Prostate gland (tissue), 2 donors: ENCODE data around the gene CCND1. TPM values are rescaled to one million over a fixed set of nuclear protein-coding genes. Genes with fewer than 3 reads are reported as not detected.

Experiments used
- DNase-seq: peaks from one replicate; pipeline ENCODE4 v3.0.0-alpha.2; 2019; ENCODE audit warnings: low spot score
- H3K27ac ChIP-seq, 2 donors: fragments of 200-600 bp; sonication (generic); 2 replicates each; pipeline ENCODE4 v1.5.1; 2017 to 2019
- H3K27me3 ChIP-seq: fragments of 200-600 bp; sonication (generic); replicated peaks from 2 replicates; pipeline ENCODE4 v1.5.1; 2019; ENCODE audit not compliant: insufficient read depth
- H3K36me3 ChIP-seq, 2 donors: fragments of 200-600 bp; sonication (generic); 1 replicate in 1 of 2; 2 replicates in 1 of 2; pipeline versions ENCODE4 v1.5.1 to v1.8.1; 2017 to 2019
- H3K4me1 ChIP-seq: fragments of 200-600 bp; sonication (generic); replicated peaks from 2 replicates; pipeline ENCODE4 v1.5.1; 2019
- H3K4me3 ChIP-seq, 2 donors: fragments of 200-600 bp; sonication (generic); 2 replicates each; pipeline ENCODE4 v1.5.1; 2017 to 2019
- H3K9me3 ChIP-seq: fragments of 200-600 bp; sonication (generic); 2 replicates; pipeline ENCODE4 v1.5.1; 2017
- CTCF ChIP-seq, 4 experiments: fragments of 200-600 bp in 2 of 4; fragments of 450-650 bp in 2 of 4; sonication (generic) in 2 of 4; IDR thresholded peaks; 1 replicate in 3 of 4; 2 replicates in 1 of 4; pipeline ENCODE4 v1.5.1; 2016 to 2019; ENCODE audit warnings: antibody characterized with exemption in 4 of 4, mild to moderate bottlenecking in 2 of 4, moderate library complexity in 2 of 4
- POLR2A ChIP-seq: fragments of 450-650 bp; IDR thresholded peaks from one replicate; pipeline ENCODE4 v1.6.1; 2016; ENCODE audit warnings: antibody characterized with exemption, mild to moderate bottlenecking
- POLR2AphosphoS5 ChIP-seq: sonication (generic); formaldehyde crosslinking; IDR thresholded peaks from one replicate; pipeline ENCODE4 v1.6.1; 2017; ENCODE audit warnings: antibody characterized with exemption
- WGBS: methylation state at CpG from one replicate; pipeline ENCODE4 v1.1.5; 2018; 5-methylcytosine and 5-hydroxymethylcytosine counted together
- intact Hi-C: fragments of 100-400 bp; cut with DNase I; formaldehyde crosslinking; loops from one replicate; pipeline ENCODE4 v1.14.2; 2022
- total RNA-seq, 2 donors: library from RNA; depleted of rRNA; stranded (reverse); fragments of >200 nt; gene quantifications; one replicate each; pipeline ENCODE4 v1.1.0, GENCODE V29; 2016

CCND1 gene
- total RNA-seq, 2 donors from 2014 or later = 69.2 to 188 TPM

GRCh38 chr11:69674267-69674885, 33.4 kb downstream of the CCND1 start:
- Histone ChIP-seq H3K36me3 (no peaks in the 10 kb centered on the region), H3K4me3 (peak overlapping the region; percentile 77 to 96), H3K27ac (peak overlapping the region; percentile 65 to 77), H3K9me3 (no peaks in the 10 kb centered on the region), H3K4me1 (peaks cover 6% of the 10 kb centered on the region), H3K27me3 (no peaks in the 10 kb centered on the region)
- TF ChIP-seq POLR2AphosphoS5 (no peak), POLR2A (no peak), CTCF (IDR thresholded peaks at IDR 0.05) (no peak)
- 14% methylated on average over 18 of the region's 18 CpGs for WGBS
- intact Hi-C loops = no loop called here
- no peak for DNase-seq

GRCh38 chr11:69674886-69675714, 34.1 kb downstream of the CCND1 start, which contains the start of gene LTO1:
Gene LTO1, minus strand, starts transcription at chr11:69675353. Its CDS starts 114 bp downstream, at chr11:69675239.
- TF ChIP-seq POLR2AphosphoS5 (peak; percentile 99), CTCF (IDR thresholded peaks at IDR 0.05) (peak in 2 of 4 experiments; percentile 29 to 32), POLR2A (peak; percentile 56)
- Histone ChIP-seq H3K27me3 (no peaks in the 10 kb centered on the region), H3K36me3 (no peaks in the 10 kb centered on the region), H3K4me1 (peaks cover 6% of the 10 kb centered on the region), H3K9me3 (no peaks in the 10 kb centered on the region), H3K4me3 (peak within 1 kb of the TSS; percentile 77 to 96), H3K27ac (peak within 1 kb of the TSS; percentile 65 to 77)
- DNase-seq = peak; percentile 95
- intact Hi-C loops = no loop called here
- WGBS = 3% methylated on average over 70 of the region's 72 CpGs

GRCh38 chr11:69677749-69678148, 36.8 kb downstream of the CCND1 start:
- H3K4me3 ChIP-seq = no peak overlapping the region
- 51% methylated on average over 2 of the region's 2 CpGs for WGBS
- no peaks in the 10 kb centered on the region for H3K36me3 ChIP-seq
- intact Hi-C loops = no loop called here
- no peak for TF ChIP-seq CTCF (IDR thresholded peaks at IDR 0.05)
- no peak for TF ChIP-seq POLR2AphosphoS5
- no peak for TF ChIP-seq POLR2A
- no peak for DNase-seq
- no peak overlapping the region for H3K27ac ChIP-seq
- no peaks in the 10 kb centered on the region for H3K9me3 ChIP-seq
- peaks cover 6% of the 10 kb centered on the region for H3K4me1 ChIP-seq
- H3K27me3 ChIP-seq = no peaks in the 10 kb centered on the region

GRCh38 chr11:69680688-69681087, 39.7 kb downstream of the CCND1 start:
- H3K36me3 ChIP-seq = no peaks in the 10 kb centered on the region
- intact Hi-C loops = no loop called here
- H3K9me3 ChIP-seq = no peaks in the 10 kb centered on the region
- DNase-seq = no peak
- H3K27me3 ChIP-seq = no peaks in the 10 kb centered on the region
- no peaks in the 10 kb centered on the region for H3K4me1 ChIP-seq
- TF ChIP-seq POLR2AphosphoS5 = no peak
- TF ChIP-seq POLR2A = no peak
- TF ChIP-seq CTCF (IDR thresholded peaks at IDR 0.05) = no peak
- WGBS = 94% methylated on average over 5 of the region's 5 CpGs
- H3K27ac ChIP-seq = no peak overlapping the region
- H3K4me3 ChIP-seq = no peak overlapping the region
